ENCODE results near the gene TYRO3. TPM values are rescaled to one million over a fixed set of nuclear protein-coding genes. Genes with fewer than 3 reads are reported as not detected.

TYRO3 gene
- polyA plus RNA-seq, 1 of the 3 experiments (the other 2 are of a cell fraction), result 8.7 TPM

DNA sequence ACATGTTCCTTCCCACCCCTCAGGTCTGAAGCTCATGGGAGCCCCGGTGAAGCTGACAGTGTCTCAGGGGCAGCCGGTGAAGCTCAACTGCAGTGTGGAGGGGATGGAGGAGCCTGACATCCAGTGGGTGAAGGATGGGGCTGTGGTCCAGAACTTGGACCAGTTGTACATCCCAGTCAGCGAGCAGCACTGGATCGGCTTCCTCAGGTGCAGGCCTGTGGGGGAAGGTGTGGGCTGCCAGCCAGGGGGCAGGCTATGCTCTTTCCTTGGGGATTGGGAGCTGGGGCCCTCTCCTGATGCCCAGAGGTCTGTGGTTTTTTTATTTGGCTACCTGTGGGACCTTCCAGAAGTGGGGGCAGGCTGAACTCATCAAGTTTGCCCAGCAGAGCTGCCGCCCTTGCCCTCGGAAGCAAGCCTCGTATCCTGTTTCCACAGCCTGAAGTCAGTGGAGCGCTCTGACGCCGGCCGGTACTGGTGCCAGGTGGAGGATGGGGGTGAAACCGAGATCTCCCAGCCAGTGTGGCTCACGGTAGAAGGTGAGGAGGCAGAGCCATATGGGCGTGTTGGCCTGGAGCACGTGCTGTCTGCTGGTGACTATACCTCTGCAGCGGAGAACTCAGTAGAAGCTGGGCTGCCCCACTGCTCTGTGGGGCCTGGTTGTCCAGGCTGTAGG, 2.2 kb downstream of the TYRO3 start:
- ChIA-PET CTCF (interaction anchor here (0.8 to 3.3 kb wide), 6 partner anchors 9 to 251 kb away, joined by 3 to 10 read pairs (median 7); no protein-coding TSS in a partner anchor), POLR2A (interaction anchor here (0.9 kb wide), 1 partner anchor 17 kb away, joined by 3 read pairs; the partner anchor contains the start of gene RPAP1)
- Histone ChIP-seq H4K20me1 (ENCODE audit: insufficient read depth) (no peaks in the 10 kb centered on the region), H3K27ac (ENCODE audit: low read depth in 2 of 2, low read length in 1 of 2) (no peak overlapping the region), H3K9me3 (no peaks in the 10 kb centered on the region), H3F3A (replicated peaks; ENCODE audit: insufficient read depth) (peaks cover 23% of the 10 kb centered on the region), H3K9me2 (no peaks in the 10 kb centered on the region), H3K9ac (no peak overlapping the region), H3K4me1 (ENCODE audit: control insufficient read depth in 1 of 2, insufficient read depth in 2 of 2, low read depth in 1 of 2, low read length in 1 of 2) (peaks cover 4 to 35% of the 10 kb centered on the region in 2 experiments; a peak in 3 of 4 replicates), H3K27me3 (ENCODE audit: insufficient read depth) (no peaks in the 10 kb centered on the region), H3K4me2 (no peak overlapping the region), H2AFZ (ENCODE audit: low read depth) (no peak overlapping the region), H3K79me2 (ENCODE audit: insufficient read depth) (no peaks in the 10 kb centered on the region), H3K36me3 (replicated peaks in 1 of 2; ENCODE audit: control insufficient read depth in 1 of 2, insufficient read depth in 2 of 2, low read length in 1 of 2) (no peaks in the 10 kb centered on the region), H3K4me3 (ENCODE audit: low read depth in 2 of 2, low read length in 1 of 2) (no peak overlapping the region)
- 98% methylated on average over 13 of the region's 16 CpGs for WGBS (ENCODE audit: low lambda C conversion rate)
- no peak for TF ChIP-seq USF2 (IDR thresholded peaks at IDR 0.05; ENCODE audit: borderline replicate concordance, low read depth, low read length)
- TF ChIP-seq RXRA (IDR thresholded peaks at IDR 0.05; ENCODE audit: borderline replicate concordance, low read depth), result no peak
- TF ChIP-seq RCOR1 (IDR thresholded peaks at IDR 0.05; ENCODE audit: low read length), result no peak
- no peak for TF ChIP-seq CHD2 (IDR thresholded peaks at IDR 0.05; ENCODE audit: low read length, partially characterized antibody)
- no peak for TF ChIP-seq SIN3A (IDR thresholded peaks at IDR 0.05; ENCODE audit: borderline replicate concordance, low read depth, low read length)
- TF ChIP-seq NRF1 (IDR thresholded peaks at IDR 0.05; ENCODE audit: low read depth, low read length), result no peak
- no peak for TF ChIP-seq SMC3 (IDR thresholded peaks at IDR 0.05; ENCODE audit: low read depth, low read length)
- no peak for TF ChIP-seq JUND (IDR thresholded peaks at IDR 0.05)
- TF ChIP-seq GABPA (IDR thresholded peaks at IDR 0.05; ENCODE audit: low read depth), result no peak
- TF ChIP-seq EP300 (IDR thresholded peaks at IDR 0.05; ENCODE audit: borderline replicate concordance in 1 of 2, low read depth in 1 of 2, low read length in 1 of 2), result no peak
- no peak for TF ChIP-seq YY1 (IDR thresholded peaks at IDR 0.05; ENCODE audit: low read depth)
- TF ChIP-seq FOXM1 (IDR thresholded peaks at IDR 0.05; ENCODE audit: low read depth), result no peak
- TF ChIP-seq REST (IDR thresholded peaks at IDR 0.05; ENCODE audit: low read depth, low read length), result no peak
- TF ChIP-seq, protein P1, sequence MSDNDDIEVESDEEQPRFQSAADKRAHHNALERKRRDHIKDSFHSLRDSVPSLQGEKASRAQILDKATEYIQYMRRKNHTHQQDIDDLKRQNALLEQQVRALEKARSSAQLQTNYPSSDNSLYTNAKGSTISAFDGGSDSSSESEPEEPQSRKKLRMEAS (IDR thresholded peaks at IDR 0.05; ENCODE audit: low read depth), result no peak
- DNase-seq, result no peak
